Fibroblast of villous mesenchyme (primary cell): ENCODE measurements around the gene PEX12. TPM values are rescaled to one million over a fixed set of nuclear protein-coding genes. Genes with fewer than 3 reads are reported as not detected.
A peak's percentile ranks its signal among the peaks of the same experiment; 100 is the strongest.

Experiments
- DNase-seq: peaks from one replicate; pipeline ENCODE4 v3.0.0-alpha.2; 2010; ENCODE audit warnings: low read depth
- H3K4me3 ChIP-seq: 2 replicates; pipeline ENCODE4 v1.5.1; 2011; ENCODE audit warnings: low read depth, mild to moderate bottlenecking, low read length
- total RNA-seq: library from RNA; depleted of rRNA; stranded (reverse); fragments of >200 nt; gene quantifications from 2 replicates; pipeline ENCODE4 v1.2.3, GENCODE V29; 2012
- TF ChIP-seq, protein P1 (sequence below): IDR thresholded peaks from 2 replicates; pipeline ENCODE4 v1.5.1; 2012; ENCODE audit warnings: low read depth, mild to moderate bottlenecking, low read length; ENCODE audit not compliant: insufficient read depth

The PEX12 gene
- total RNA-seq, 1 donor = 7.3 TPM

DNA sequence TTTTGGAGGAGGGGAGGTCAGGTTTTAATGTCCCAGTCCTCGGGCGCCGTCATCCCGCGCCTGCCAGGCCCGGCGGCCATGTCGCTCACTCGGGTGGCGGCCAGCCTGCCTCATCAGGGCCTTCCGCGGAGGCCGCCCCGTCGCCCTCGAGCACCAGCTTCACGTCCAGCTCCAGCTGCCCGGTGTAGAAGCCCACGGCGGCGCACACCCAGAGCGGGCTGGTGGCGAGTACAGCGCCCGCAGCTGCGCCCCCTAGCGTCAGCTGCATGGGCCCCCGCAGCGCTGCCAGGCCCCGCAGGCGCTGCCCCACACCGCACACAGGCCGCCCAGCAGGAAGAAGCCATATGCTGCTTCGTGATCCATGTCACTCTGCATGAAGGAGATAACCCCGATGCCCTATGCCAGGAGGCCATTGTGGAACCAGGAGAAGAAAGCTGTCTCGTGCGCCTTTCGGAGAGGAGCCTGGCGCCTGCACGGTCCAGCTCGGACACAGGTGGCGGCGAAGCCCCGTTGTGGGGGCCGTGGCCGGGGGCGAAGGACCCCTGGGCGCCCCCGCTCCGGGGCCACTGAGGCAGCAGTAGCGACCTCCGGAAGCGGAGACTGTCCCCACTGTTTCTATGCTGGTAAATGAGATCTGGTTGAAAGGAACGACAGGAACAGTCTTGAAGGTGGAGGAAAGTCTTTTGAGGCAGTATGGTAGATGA, 18.3 kb upstream of the PEX12 start:
- DNase-seq = no peak
- TF ChIP-seq, protein P1, sequence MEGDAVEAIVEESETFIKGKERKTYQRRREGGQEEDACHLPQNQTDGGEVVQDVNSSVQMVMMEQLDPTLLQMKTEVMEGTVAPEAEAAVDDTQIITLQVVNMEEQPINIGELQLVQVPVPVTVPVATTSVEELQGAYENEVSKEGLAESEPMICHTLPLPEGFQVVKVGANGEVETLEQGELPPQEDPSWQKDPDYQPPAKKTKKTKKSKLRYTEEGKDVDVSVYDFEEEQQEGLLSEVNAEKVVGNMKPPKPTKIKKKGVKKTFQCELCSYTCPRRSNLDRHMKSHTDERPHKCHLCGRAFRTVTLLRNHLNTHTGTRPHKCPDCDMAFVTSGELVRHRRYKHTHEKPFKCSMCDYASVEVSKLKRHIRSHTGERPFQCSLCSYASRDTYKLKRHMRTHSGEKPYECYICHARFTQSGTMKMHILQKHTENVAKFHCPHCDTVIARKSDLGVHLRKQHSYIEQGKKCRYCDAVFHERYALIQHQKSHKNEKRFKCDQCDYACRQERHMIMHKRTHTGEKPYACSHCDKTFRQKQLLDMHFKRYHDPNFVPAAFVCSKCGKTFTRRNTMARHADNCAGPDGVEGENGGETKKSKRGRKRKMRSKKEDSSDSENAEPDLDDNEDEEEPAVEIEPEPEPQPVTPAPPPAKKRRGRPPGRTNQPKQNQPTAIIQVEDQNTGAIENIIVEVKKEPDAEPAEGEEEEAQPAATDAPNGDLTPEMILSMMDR = peak; percentile 14
- no peak overlapping the region for H3K4me3 ChIP-seq

DNA sequence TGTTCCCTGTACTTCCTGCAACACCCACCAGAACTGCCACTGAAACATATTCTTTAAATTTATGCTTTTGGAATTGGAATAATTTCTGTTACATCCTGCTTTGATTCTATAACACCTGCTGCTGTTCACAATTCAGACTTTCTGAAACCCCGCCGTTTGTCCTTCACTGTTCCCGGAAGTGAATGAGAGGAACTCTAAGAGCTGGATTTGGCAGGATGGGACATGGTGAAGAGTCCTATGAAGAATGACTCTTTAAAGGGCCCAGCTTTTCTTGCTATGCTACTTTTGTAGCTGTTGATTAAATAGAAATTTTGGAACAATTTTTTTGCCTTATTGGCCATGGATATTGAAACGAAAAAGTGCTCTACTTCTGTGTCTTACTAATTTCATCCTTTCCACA, 17.7 kb upstream of the PEX12 start:
- TF ChIP-seq, protein P1 = no peak
- H3K4me3 ChIP-seq = no peak overlapping the region
- no peak for DNase-seq

DNA sequence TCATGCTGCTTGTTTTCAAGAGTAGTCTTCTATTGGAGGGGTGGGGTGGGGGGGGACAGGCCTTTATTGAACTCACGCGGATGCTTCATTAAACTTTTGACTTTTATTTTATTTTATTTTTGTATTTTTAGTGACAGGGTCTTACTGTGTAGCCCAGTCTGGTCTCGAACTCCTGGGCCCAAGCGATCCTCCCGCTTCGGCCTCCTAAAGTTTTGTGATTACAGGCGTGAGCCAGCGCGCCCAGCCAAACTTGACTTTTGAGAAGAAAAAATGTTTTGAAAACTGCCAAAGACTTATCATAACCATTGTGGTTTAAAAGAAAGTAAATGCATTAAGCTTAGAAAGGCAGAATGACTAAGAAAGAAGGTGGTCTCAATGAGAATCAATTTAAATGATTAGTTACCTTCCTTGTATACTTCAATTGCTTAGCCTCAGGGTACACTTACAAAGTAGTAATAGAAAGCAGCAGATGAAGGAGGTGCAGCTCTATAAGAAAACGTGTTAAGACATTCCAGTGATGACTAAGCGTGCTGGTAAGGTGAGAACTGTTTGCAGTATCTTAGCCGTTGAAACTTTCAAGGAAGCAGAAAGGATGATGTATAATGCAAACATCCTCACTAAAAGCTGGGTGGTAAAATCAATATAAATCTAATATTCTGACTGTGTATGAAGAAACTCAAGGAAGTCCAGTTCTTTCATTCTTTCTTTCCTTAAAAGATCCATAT, 10.0 kb upstream of the PEX12 start:
- peak; percentile 59 for DNase-seq
- H3K4me3 ChIP-seq = peak overlapping the region; percentile 99
- TF ChIP-seq, protein P1 = no peak

DNA sequence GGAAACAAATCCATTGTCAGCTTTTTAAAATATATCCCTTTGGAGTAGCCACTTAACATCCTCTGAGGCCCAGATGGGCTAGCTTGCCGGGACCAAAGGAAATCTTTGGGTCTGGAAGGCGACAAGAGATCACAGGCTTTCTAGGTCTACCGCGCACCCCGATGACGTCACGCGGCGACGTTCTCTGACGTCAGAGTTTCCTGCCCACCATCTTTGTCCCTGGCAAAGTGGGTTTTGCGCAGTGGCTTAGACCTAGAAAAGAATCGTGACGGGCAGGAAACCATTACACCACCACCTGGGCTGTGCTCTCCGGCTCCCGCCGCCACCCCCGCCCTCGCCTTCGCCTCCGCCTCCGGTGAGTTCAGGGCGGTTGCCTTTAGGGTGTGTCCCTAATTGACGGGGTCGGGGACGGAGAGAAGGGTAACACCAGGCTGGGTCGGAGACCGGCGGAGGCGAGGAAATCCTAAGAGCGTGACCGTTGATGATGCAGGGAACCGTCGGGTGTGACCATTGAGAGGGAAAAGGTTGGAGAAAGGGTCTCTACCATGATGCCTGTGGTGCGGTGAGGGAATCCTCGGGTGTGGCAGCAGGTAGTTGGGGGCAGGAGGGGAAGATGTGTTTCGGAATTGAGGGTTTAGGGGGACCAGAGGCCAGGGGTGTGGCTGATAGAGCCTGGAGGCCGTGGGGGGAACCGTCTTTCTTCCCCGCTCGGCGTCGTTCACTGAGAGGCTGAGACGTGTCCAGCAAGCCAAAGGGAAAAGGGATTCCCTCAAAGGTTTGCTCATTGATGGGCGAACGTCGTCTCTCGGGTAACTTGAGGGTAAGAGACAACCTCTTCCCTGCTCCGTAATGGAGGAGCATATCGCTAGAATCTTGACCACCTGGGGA, 8.9 kb upstream of the PEX12 start, which contains the start of gene AP2B1:
TSS of gene AP2B1 (plus strand) at position 249 of the 888 bp plus-strand sequence. CDS start 6,709 bp downstream, outside the sequence.
- peak within 1 kb of the TSS; percentile 99 for H3K4me3 ChIP-seq
- peak; percentile 97 for DNase-seq
- TF ChIP-seq, protein P1 = no peak

DNA sequence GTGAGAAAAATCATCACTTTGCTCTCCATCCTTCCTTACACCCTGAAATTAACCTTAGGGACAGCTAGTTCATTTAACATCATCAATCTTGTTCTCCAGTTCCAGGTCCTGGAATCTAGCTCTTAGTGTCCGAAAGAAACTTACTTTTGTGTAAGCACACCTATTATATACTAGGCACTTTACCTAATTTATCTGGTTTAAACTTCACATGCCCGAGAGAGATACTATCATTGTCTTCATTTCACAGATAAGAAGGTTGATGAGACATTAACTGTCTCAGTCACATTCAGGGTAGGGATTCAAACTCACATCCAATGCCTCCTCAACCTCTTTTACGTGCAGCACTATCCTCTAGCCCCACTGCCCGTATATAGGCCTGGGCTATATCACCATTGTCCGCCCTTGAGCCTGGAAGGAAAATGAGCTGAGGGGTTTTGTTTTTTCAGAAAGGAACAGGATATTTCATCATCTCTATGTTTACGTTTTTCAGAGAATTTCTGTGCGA, 8.2 kb upstream of the PEX12 start:
- H3K4me3 ChIP-seq = peak overlapping the region; percentile 99
- TF ChIP-seq, protein P1 = no peak
- DNase-seq = no peak

DNA sequence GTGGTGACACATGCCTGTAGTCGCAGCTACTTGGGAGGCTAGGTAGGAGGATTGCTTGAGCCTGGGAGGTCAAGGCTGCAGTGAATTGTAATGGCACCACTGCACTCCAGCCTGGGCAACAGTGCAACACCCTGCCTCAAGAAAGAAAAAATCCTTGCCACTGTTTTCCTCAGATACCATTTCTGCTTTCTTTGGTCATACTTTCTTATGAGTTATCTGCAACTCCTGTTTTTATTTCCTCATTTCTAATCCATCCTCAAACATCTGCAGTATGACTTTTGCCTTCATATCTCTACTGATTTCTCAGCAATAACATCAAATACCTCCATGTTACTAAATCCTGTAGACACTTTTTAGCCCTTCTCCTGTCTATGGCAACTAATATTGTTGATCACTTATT, 5.7 kb upstream of the PEX12 start:
- no peak overlapping the region for H3K4me3 ChIP-seq
- TF ChIP-seq, protein P1 = no peak
- DNase-seq = no peak
